ELF-1 (cell line): ENCODE data around the gene APOA5.
"Not testable (repeated sequence)": the region's sequence is repeated elsewhere in the genome, so short reads cannot be mapped to it uniquely, and the experiment has no call there.

Experiments used
- DNase-seq: peaks from one replicate; pipeline ENCODE4 v3.0.0-alpha.2; 2016; ENCODE audit warnings: low read depth, low spot score

Gene APOA5

DNA sequence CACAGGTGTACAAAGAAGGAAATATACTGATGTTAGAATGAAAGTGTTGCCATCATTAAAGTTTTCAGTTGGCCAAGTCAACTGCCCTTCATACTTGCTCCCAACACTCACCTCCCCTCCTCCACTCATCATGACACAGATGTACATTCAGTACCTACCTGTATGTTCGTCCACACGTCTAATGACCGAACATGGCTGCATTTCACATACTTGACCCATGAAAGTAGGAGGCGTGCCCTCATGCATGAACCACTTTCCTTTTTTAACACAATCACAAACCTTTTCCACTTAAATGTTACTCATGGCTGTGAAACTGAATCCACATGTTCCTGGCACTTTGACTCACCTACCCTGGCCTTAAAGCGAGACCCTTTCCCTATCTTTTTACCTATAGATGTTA lies 15.7 kb downstream of the APOA5 start:
- DNase-seq = no peak

DNA sequence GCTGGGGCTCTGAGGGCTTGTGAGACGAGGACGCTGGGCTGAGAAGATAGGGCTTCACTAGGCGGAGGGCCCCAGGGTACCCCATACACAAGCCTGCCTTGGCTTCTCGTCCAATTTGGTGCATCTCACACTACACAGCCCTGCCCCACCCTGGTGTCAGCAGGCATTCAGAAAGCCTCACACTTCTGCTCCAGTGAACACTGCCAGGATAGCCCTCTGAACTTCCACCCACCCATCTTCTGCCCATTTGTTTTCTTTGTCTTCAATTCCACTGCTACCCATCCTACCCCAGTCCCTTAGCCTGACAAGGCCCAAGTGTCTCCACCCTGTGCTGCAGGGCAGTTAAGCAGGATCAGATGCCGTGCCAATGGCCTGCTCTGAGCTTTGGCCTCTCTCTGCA lies 17.0 kb downstream of the APOA5 start:
- DNase-seq = no peak

DNA sequence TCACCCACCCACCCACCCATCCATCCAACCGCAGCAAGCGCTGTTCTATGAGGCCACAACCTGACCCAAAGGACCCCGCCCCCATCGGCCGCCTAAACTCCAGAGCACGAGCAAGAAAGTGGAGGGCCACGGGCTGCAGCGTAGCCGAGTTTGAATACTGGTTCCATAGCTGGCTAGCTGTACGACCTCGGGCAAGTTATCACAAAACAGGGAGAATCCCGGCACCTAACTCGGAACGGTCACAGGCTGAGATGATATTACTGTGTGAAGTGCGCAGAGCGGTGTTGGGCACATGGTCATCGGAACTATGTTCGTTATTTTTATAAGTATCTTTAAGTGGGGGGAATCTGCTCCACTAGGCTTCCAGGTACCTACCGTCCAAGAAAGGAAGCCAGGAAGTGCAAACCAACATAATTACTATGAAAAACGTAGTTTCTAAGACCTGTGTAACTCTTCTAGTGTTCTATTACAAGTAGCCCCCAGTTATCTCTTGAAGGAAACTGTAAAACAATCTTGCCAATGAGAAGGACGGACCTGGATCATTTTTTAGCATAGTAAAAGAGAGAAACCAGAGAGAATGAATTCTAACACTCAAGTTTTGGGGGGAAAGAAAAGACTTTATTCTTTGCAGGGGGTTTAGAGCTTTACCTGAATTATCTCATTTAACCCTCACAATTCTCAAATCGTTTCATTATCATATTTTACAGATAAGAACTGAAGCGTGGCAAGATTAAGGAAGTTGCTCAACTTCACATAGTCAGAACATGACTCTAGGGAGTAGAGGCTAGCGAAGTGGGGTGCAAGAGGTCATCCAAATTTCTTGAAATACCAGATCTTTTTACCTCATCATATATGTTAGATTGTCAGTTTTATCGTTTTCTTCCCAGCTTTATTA lies 18.2 kb downstream of the APOA5 start:
- no peak for DNase-seq

DNA sequence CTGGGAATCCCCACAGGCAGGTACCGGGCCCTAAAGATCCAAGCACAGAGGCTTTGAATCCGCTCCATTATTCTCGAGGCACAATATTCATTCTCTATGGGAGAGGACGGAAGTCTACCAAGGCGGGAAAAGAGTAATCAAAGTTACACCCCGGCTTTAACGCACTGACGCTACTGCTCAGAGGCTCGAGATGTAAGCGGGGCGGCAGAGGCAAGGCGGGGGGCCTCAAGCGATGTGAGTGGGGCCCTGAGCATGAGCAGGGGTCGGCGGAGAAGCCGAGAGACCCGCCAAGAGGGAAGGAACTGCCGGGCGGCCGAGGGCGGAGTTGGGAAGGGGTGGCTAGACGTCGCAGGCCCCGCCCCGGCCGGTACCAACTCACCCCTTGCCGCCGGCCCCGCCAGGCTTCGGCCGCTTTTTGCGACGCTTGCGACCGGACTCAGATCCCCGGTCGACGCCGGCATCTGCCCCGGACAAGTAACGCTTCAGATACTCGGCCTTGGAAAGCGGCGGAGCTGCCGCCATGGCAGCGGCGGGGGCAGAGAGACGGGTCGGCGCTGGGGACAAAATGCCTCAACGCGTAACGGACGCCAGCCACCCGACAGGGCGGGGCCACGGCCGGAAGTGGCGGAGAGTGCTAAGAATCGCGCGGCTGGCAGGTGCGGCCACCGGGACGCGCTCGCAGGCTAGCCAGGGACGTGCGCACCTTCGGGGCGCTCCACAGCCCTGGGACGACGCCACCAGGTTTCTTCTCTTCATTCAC lies 19.1 kb downstream of the APOA5 start, which contains the start of gene BUD13:
Gene BUD13 (minus strand): TSS at position 545 of the 760 bp plus-strand sequence. CDS start 23 bp downstream, at position 522.
- DNase-seq = peak; percentile 93

DNA sequence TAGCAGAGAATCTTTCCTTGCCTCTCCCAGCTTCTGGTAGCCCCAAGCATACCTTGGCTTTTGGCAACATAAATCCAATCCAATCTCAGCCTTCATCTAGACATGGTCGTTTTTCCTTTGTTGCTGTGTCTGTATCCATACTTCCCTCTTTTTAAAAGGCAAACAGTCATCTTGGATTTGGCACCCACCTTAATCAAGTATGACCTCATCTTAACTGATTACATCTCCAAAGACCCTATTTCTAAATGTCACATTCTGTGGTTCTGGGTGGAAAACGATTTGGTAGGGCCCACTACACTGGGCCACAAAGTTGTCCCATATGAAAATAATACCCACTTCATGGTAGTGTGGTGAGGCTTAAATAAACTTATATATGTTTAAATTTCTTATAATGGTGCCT lies 19.7 kb downstream of the APOA5 start:
- no peak for DNase-seq

DNA sequence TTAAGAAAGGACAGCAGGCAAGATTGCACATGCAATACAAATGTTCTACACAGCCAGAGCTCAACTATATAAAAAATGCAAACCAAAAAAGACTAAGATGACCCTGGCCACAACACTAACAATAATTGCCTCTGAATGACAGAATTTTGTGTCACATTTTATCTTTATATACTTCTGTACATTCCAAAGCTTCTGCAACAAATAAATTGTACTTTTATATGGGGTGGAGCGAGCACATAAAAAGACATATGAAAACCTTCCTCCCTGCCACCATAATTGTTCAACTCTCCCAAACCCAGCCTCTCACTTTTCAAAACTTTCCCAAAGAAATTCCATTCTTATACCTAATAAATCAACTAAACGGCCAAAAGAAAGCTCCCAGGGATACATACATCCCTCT lies 29.5 kb downstream of the APOA5 start:
- no peak for DNase-seq

DNA sequence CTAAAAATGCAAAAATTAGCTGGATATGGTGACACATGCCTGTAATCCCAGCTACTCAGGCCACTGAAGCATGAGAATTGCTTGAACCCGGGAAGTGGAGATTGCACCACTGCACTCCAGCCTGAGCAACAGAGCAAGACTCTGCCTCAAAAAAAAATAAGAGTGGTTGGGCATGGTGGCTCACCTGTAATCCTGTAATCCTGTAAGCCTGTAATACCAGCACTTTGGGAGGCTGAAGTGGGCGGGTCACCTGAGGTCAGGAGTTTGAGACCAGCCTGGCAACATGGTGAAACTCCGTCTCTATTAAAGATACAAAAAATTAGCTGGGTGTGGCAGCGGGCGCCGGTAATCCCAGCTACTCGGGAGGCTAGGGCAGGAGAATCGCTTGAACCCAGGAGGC lies 35.6 kb downstream of the APOA5 start:
- DNase-seq = not testable (repeated sequence)

DNA sequence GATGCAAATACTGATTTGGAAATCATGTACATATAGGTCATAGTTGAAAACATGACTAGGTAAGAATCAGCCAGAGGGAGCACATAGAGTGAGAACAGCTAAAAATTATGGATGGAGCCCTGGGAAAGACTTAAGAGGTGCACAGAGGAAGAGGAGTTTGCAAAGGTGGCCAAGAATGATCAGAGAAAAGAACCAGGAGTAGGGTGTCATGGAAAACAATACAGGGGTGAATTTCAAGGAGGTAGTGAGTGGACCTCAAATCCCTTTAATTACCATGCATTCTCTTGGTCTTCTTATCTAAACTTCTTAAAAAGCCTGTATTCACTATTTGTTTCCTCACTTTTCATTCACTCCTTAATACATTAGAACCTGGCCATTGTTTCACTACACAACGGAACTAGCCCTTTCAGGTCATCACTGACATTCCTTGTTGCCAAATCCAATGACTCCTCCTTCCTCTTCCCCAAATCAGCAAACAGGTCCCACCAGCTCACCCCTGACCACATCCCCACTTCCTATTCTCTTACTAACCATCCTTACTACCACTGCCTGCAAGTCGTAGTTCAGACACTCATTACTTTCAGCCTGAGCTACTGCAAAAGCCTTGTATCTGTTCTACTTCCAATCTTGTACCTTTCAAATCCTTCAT lies 41.5 kb downstream of the APOA5 start:
- no peak for DNase-seq

DNA sequence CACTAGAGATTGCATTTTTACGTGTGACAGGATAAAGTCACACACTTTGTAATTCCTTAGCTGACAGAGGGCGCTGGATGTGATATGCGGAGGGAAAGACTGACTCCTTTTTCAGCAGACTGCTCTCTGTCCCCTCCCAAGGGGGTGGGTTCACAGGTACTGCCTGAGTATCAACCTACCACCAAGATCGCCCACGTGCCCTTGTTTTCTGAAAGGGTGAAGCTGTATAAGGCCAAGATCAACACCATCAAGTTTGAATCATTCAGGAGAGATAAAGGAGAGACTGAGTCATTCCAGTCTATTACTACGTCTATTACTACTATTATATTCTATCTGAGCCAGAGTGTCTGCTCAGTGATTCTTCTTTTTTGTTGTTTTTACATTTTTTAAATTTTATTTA lies 49.6 kb downstream of the APOA5 start:
- no peak for DNase-seq

DNA sequence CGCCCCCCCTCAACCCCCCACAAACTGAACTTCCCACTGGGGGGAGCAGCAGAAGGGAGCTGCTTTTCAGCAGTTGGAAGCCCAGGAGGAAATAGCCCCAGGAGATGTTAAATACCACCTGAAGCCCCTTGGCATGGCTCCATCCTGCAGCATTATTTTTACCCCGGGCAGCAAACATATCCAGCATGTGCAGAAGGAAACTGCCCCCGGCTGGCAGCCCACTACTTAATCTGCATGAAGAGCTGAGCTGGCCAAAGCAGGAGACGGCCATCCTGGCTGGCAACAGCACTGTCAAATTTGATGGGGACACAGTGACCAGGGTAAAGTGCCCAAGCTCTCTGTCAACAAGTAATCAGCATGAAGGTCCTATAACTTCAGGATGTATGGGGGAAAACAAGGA lies 50.9 kb downstream of the APOA5 start:
- DNase-seq = no peak
